BJ (cell line): Measurements from ENCODE around the gene MAMDC4. TPM values are rescaled to one million over a fixed set of nuclear protein-coding genes. Genes with fewer than 3 reads are reported as not detected.
A peak's percentile ranks its signal among the peaks of the same experiment; 100 is the strongest.

Experiments used
- CTCF ChIA-PET: fragments of 350-600 bp; formaldehyde crosslinking; extraction: SDS; loops from one replicate; lab custom pipeline; 2021; ENCODE audit warnings: antibody characterized with exemption, inconsistent platforms; lab: Yijun Ruan, JAX
- POLR2A ChIA-PET: fragments of 300-600 bp; sonication (Branson Sonifier 250); formaldehyde crosslinking; extraction: SDS; loops from one replicate; lab custom pipeline; 2021; ENCODE audit warnings: antibody characterized with exemption; lab: Charles Lee
- DNase-seq: peaks from one replicate; pipeline ENCODE4 v3.0.0-alpha.2; 2011; ENCODE audit warnings: low read depth
- H3K27me3 ChIP-seq: 2 replicates; pipeline ENCODE4 v1.6.0; 2011; ENCODE audit warnings: low read length; ENCODE audit not compliant: control insufficient read depth, insufficient read depth
- H3K36me3 ChIP-seq: 2 replicates; pipeline ENCODE4 v1.5.1; 2011; ENCODE audit warnings: low read length; ENCODE audit not compliant: control insufficient read depth, insufficient read depth
- H3K4me3 ChIP-seq: 2 replicates; pipeline ENCODE4 v1.5.1; 2011; ENCODE audit warnings: low read depth, mild to moderate bottlenecking, control low read depth, low read length
- CTCF ChIP-seq: IDR thresholded peaks from 2 replicates; pipeline ENCODE4 v1.5.1; 2011; ENCODE audit warnings: low read depth, mild to moderate bottlenecking, control low read depth, inconsistent platforms, low read length, moderate library complexity; ENCODE audit not compliant: insufficient read depth
- polyA plus RNA-seq: library from polyadenylated mRNA; depleted of rRNA; stranded (reverse); fragments of >200 nt; gene quantifications from 2 replicates; pipeline ENCODE4 v1.2.3, GENCODE V29; 2011

Gene MAMDC4
- polyA plus RNA-seq, 1 experiment, result 1.6 TPM

GRCh38 chr9:136808806-136809158 lies 43.4 kb upstream of the MAMDC4 start:
- Histone ChIP-seq H3K36me3 (peaks cover 5% of the 10 kb centered on the region), H3K4me3 (peak overlapping the region; percentile 88), H3K27me3 (no peaks in the 10 kb centered on the region)
- CTCF ChIA-PET, result interaction anchor here (0.7 to 3.2 kb wide), 5 partner anchors 16 to 221 kb away, joined by 3 to 9 read pairs (median 7); partner anchors contain the start of genes AJM1 and TMEM141
- POLR2A ChIA-PET, result no interaction called here
- TF ChIP-seq CTCF, result no peak
- DNase-seq, result no peak

- no peak for TF ChIP-seq CTCF
- Histone ChIP-seq H3K36me3 (peaks cover 14% of the 10 kb centered on the region), H3K4me3 (no peak overlapping the region), H3K27me3 (no peaks in the 10 kb centered on the region)
- DNase-seq, result no peak
- ChIA-PET CTCF (interaction anchor here (0.6 to 1.1 kb wide), 3 partner anchors 17 to 234 kb away, joined by 3 to 4 read pairs (median 3); no protein-coding TSS in a partner anchor), POLR2A (no interaction called here)
Measured at GRCh38 chr9:136814725-136815421, 37.3 kb upstream of the MAMDC4 start.

- Histone ChIP-seq H3K36me3 (peaks cover 14% of the 10 kb centered on the region), H3K27me3 (no peaks in the 10 kb centered on the region), H3K4me3 (no peak overlapping the region)
- ChIA-PET POLR2A (no interaction called here), CTCF (interaction anchor here (1.1 kb wide), 2 partner anchors 17 to 220 kb away, joined by 3 to 4 read pairs; no protein-coding TSS in a partner anchor)
- TF ChIP-seq CTCF, result no peak
- no peak for DNase-seq
Measured at GRCh38 chr9:136815422-136815782, 36.7 kb upstream of the MAMDC4 start.

- no peak overlapping the region for H3K4me3 ChIP-seq
- CTCF ChIA-PET, result interaction anchor here (1.1 kb wide), 1 partner anchor 21 kb away, joined by 3 read pairs; the partner anchor contains the start of gene AJM1
- no peak for DNase-seq
- H3K36me3 ChIP-seq, result peaks cover 17% of the 10 kb centered on the region
- POLR2A ChIA-PET, result no interaction called here
- no peaks in the 10 kb centered on the region for H3K27me3 ChIP-seq
- TF ChIP-seq CTCF, result no peak
Measured at GRCh38 chr9:136820971-136821825, 30.9 kb upstream of the MAMDC4 start.
